IMR-90 (cell line): Measurements from ENCODE around the gene PNMA1. TPM values are rescaled to one million over a fixed set of nuclear protein-coding genes. Genes with fewer than 3 reads are reported as not detected.

Experiments used
- ATAC-seq: fragments of 200-7000 bp; cut with Tn5 transposase; 2 replicates; pipeline ENCODE4 v1.9.1; 2020; ENCODE audit warnings: low read depth, mild to moderate bottlenecking, moderate library complexity
- BruUV-seq: library from RNA; stranded (reverse); fragments of 400-500 nt; replicated peaks from 2 replicates; lab custom pipeline; 2021; lab: Mats Ljungman, UMichigan
- CTCF ChIA-PET: fragments of 300-600 bp; formaldehyde crosslinking; extraction: SDS; loops from one replicate; lab custom pipeline; 2021; ENCODE audit warnings: antibody characterized with exemption; lab: Yijun Ruan, JAX
- POLR2A ChIA-PET: fragments of 300-600 bp; sonication (Branson Sonifier 250); formaldehyde crosslinking; loops from one replicate; lab custom pipeline; 2022; ENCODE audit warnings: antibody characterized with exemption; ENCODE audit not compliant: unreplicated experiment; lab: Charles Lee
- DNase-seq: peaks from one replicate; pipeline ENCODE4 v3.0.0; 2013
- H2AFZ ChIP-seq: replicated peaks from 2 replicates; pipeline ENCODE3; 2013; ENCODE audit warnings: low read length, mild to moderate bottlenecking; ENCODE audit not compliant: poor library complexity
- H2AK5ac ChIP-seq: 2 replicates; pipeline ENCODE4 v1.6.1; 2013; ENCODE audit warnings: low read depth, low read length, inconsistent platforms
- H2AK9ac ChIP-seq: replicated peaks from 2 replicates; pipeline ENCODE3; 2013; ENCODE audit warnings: mild to moderate bottlenecking, low read depth, low read length, moderate library complexity; ENCODE audit not compliant: poor library complexity
- H2BK120ac ChIP-seq: 2 replicates; pipeline ENCODE4 v1.6.1; 2013; ENCODE audit warnings: low read depth, low read length, inconsistent platforms
- H2BK15ac ChIP-seq: 3 replicates; pipeline ENCODE4 v1.6.1; 2013; ENCODE audit warnings: low read depth, low read length, inconsistent platforms
- H2BK20ac ChIP-seq: 2 replicates; pipeline ENCODE4 v1.6.1; 2013; ENCODE audit warnings: low read depth, mild to moderate bottlenecking, inconsistent platforms, low read length, moderate library complexity
- H2BK5ac ChIP-seq: 2 replicates; pipeline ENCODE4 v1.6.1; 2013; ENCODE audit warnings: mild to moderate bottlenecking, low read depth, low read length, inconsistent platforms; ENCODE audit not compliant: poor library complexity, severe bottlenecking
- H3K14ac ChIP-seq: replicated peaks from 2 replicates; pipeline ENCODE4 v1.6.1; 2013; ENCODE audit warnings: low read depth, low read length, inconsistent platforms
- H3K18ac ChIP-seq: 2 replicates; pipeline ENCODE4 v1.6.1; 2013; ENCODE audit warnings: low read depth, low read length, control low read depth
- H3K23ac ChIP-seq: 2 replicates; pipeline ENCODE4 v1.6.1; 2013; ENCODE audit warnings: low read depth, low read length, inconsistent platforms
- H3K27ac ChIP-seq: 2 replicates; pipeline ENCODE4 v1.5.1; 2013; ENCODE audit warnings: mild to moderate bottlenecking, control low read depth, low read length; ENCODE audit not compliant: insufficient read depth
- H3K27me3 ChIP-seq: 2 replicates; pipeline ENCODE4 v1.6.1; 2013; ENCODE audit warnings: low read length; ENCODE audit not compliant: control insufficient read depth, insufficient read depth
- H3K36me3 ChIP-seq: 2 replicates; pipeline ENCODE4 v1.6.1; 2013; ENCODE audit warnings: low read length, mixed read lengths; ENCODE audit not compliant: control insufficient read depth, insufficient read depth
- H3K4ac ChIP-seq: 2 replicates; pipeline ENCODE4 v1.6.1; 2013; ENCODE audit warnings: low read depth, low read length, inconsistent platforms
- H3K4me1 ChIP-seq: 2 replicates; pipeline ENCODE4 v1.6.1; 2013; ENCODE audit warnings: low read length, mixed read lengths; ENCODE audit not compliant: control insufficient read depth, insufficient read depth
- H3K4me2 ChIP-seq: 2 replicates; pipeline ENCODE4 v1.6.1; 2013; ENCODE audit warnings: low read depth, mild to moderate bottlenecking, control low read depth, low read length, moderate library complexity
- H3K4me3 ChIP-seq: 2 replicates; pipeline ENCODE4 v1.5.1; 2013; ENCODE audit warnings: low read depth, mild to moderate bottlenecking, control low read depth, low read length, moderate library complexity; ENCODE audit not compliant: insufficient read depth
- H3K56ac ChIP-seq: 2 replicates; pipeline ENCODE4 v1.6.1; 2013; ENCODE audit warnings: low read length, inconsistent platforms; ENCODE audit not compliant: insufficient read depth; ENCODE audit errors: extremely low read depth
- H3K79me1 ChIP-seq, 2 experiments: 2 replicates each; pipeline ENCODE4 v1.6.1; 2013; ENCODE audit warnings: low read length in 2 of 2, inconsistent platforms in 1 of 2, low read depth in 1 of 2
- H3K9ac ChIP-seq: 2 replicates; pipeline ENCODE4 v1.6.1; 2013; ENCODE audit warnings: low read depth, low read length, control low read depth
- H3K9me1 ChIP-seq: 2 replicates; pipeline ENCODE4 v1.6.1; 2013; ENCODE audit warnings: low read length, inconsistent platforms; ENCODE audit not compliant: insufficient read depth
- H3K9me3 ChIP-seq: 2 replicates; pipeline ENCODE4 v1.6.1; 2013; ENCODE audit warnings: low read length; ENCODE audit not compliant: control insufficient read depth, insufficient read depth
- H4K20me1 ChIP-seq: 2 replicates; pipeline ENCODE4 v1.6.1; 2013; ENCODE audit warnings: low read length, inconsistent platforms; ENCODE audit not compliant: insufficient read depth
- H4K5ac ChIP-seq: 2 replicates; pipeline ENCODE4 v1.6.1; 2013; ENCODE audit warnings: mild to moderate bottlenecking, low read depth, low read length, control low read depth
- H4K8ac ChIP-seq, 2 experiments: 2 replicates each; pipeline ENCODE4 v1.6.1; 2013; ENCODE audit warnings: low read depth in 2 of 2, low read length in 2 of 2, control low read depth in 1 of 2, inconsistent platforms in 1 of 2
- H4K91ac ChIP-seq: 2 replicates; pipeline ENCODE4 v1.6.1; 2013; ENCODE audit warnings: low read depth, low read length, inconsistent platforms; ENCODE audit not compliant: insufficient read depth
- BHLHE40 ChIP-seq: fragments of 150-350 bp; IDR thresholded peaks from 2 replicates; pipeline ENCODE4 v1.6.1; 2016; ENCODE audit warnings: mild to moderate bottlenecking, low read depth, low read length
- CEBPB ChIP-seq: IDR thresholded peaks from 2 replicates; pipeline ENCODE4 v1.6.1; 2012; ENCODE audit warnings: low read depth, low read length, improper control_type of control experiment
- CHD1 ChIP-seq: IDR thresholded peaks from 2 replicates; pipeline ENCODE4 v1.6.1; 2012; ENCODE audit warnings: low read depth, low read length, improper control_type of control experiment
- FOS ChIP-seq: fragments of 150-350 bp; IDR thresholded peaks from 2 replicates; pipeline ENCODE4 v1.6.1; 2016; ENCODE audit warnings: low read depth, low read length
- MAFK ChIP-seq: IDR thresholded peaks from 2 replicates; pipeline ENCODE4 v1.6.1; 2012; ENCODE audit warnings: low read depth, low read length, improper control_type of control experiment
- MAZ ChIP-seq: IDR thresholded peaks from 2 replicates; pipeline ENCODE4 v1.6.1; 2012; ENCODE audit warnings: low read depth, mild to moderate bottlenecking, low read length, improper control_type of control experiment, moderate library complexity, borderline replicate concordance
- MXI1 ChIP-seq: IDR thresholded peaks from 2 replicates; pipeline ENCODE4 v1.6.1; 2012; ENCODE audit warnings: low read depth, mild to moderate bottlenecking, low read length, moderate library complexity, borderline replicate concordance
- NFE2L2 ChIP-seq: fragments of 150-350 bp; IDR thresholded peaks from 2 replicates; pipeline ENCODE4 v1.6.1; 2016; ENCODE audit warnings: low read depth, mild to moderate bottlenecking, low read length
- POLR2A ChIP-seq: IDR thresholded peaks from 2 replicates; pipeline ENCODE4 v1.6.1; 2012; ENCODE audit warnings: mild to moderate bottlenecking, low read depth, low read length
- RAD21 ChIP-seq: IDR thresholded peaks from 2 replicates; pipeline ENCODE4 v1.6.1; 2012; ENCODE audit warnings: low read length, improper control_type of control experiment
- RCOR1 ChIP-seq: IDR thresholded peaks from 2 replicates; pipeline ENCODE4 v1.6.1; 2012; ENCODE audit warnings: mild to moderate bottlenecking, low read length, improper control_type of control experiment; ENCODE audit not compliant: insufficient replicate concordance
- RFX5 ChIP-seq: IDR thresholded peaks from 2 replicates; pipeline ENCODE4 v1.8.0; 2012; ENCODE audit warnings: low read depth, mild to moderate bottlenecking, low read length, moderate library complexity
- SMC3 ChIP-seq: fragments of 150-350 bp; IDR thresholded peaks from 2 replicates; pipeline ENCODE4 v1.6.1; 2016; ENCODE audit warnings: low read depth, mild to moderate bottlenecking, antibody characterized with exemption, low read length, moderate library complexity
- WGBS, 2 experiments: methylation state at CpG; one replicate each; pipeline versions ENCODE4 v1.1.5 to v1.1.7; 2013; ENCODE audit warnings: missing lambda C conversion rate in 2 of 2; ENCODE audit not compliant: insufficient read length in 1 of 2; ENCODE audit errors: extremely low coverage in 2 of 2; 5-methylcytosine and 5-hydroxymethylcytosine counted together
- dilution Hi-C: fragments of 300-500 bp; cut with HindIII; formaldehyde crosslinking; loops from one replicate; pipeline ENCODE4 v1.14.3; 2018; ENCODE audit warnings: low sequenced_read_pairs; ENCODE audit not compliant: unreplicated experiment
- in situ Hi-C: fragments of 300-500 bp; cut with MboI; formaldehyde crosslinking; loops from 3 replicates; pipeline ENCODE4 v1.14.3; 2019; ENCODE audit warnings: low sequenced_read_pairs, inconsistent platforms, mixed read lengths
- intact Hi-C: fragments of 100-400 bp; cut with micrococcal nuclease; formaldehyde crosslinking; loops from 2 replicates; pipeline ENCODE4 v1.10.0; 2022
- polyA plus RNA-seq, 3 experiments: library from polyadenylated mRNA; depleted of rRNA; stranded (reverse); fragments of >200 nt; gene quantifications; 2 replicates each; pipeline ENCODE4 v1.2.3, GENCODE V29; 2012; ENCODE audit warnings: low replicate concordance in 1 of 3
- total RNA-seq: library from RNA; depleted of rRNA; stranded (reverse); fragments of >200 nt; gene quantifications from 2 replicates; pipeline ENCODE4 v1.2.3, GENCODE V29; 2012
- TF ChIP-seq, protein P1 (sequence below): fragments of 150-350 bp; IDR thresholded peaks from 2 replicates; pipeline ENCODE4 v1.6.1; 2016; ENCODE audit warnings: low read depth, mild to moderate bottlenecking, low read length, moderate library complexity, borderline replicate concordance
- TF ChIP-seq, protein P2 (sequence below): conservative IDR thresholded peaks from 2 replicates; pipeline ENCODE4 v1.5.1; 2012; ENCODE audit warnings: mild to moderate bottlenecking, low read depth, low read length, improper control_type of control experiment

The PNMA1 gene
- total and polyA plus RNA-seq, 2 of the 4 experiments (the other 2 are of a cell fraction): 6.5 to 28.2 TPM

DNA sequence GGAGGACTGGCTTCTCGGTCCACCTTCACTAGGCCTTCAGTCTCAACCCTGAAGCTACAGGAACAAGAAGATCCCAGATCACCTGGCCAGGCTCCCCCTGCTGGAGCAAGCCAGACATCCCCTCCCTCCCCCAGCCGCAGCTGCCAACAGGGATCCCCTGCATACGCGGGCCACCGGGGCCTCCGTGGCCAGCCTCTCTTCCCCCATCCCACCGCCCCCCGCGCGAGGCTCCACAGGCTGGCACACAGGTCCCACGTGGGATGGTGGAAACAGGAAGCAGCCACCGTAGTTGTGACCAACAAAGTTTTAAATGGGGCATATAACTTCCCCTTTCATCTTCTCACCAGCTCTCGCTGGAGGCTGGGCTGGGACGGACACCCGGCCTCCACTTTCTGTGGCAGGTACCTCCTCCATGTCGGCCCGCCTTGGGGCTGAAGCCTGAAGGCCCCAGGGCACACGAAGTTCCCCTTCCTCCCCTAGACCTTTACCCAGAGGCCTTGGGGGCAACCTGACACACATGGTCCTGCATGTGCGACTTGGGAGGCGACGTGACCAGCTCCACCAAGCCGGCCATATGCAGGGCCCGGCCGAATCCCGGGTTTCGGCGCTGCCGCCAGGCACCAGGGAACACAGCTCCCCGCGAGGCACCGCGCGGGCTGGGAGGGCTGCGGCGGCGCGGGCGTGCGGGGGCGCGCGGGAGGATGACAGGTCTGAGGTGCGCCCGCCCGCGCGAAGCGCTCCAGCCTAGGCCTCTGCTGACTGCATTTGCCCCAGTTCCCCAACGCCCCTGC, 44.4 kb upstream of the PNMA1 start:
- H3K4me3 ChIP-seq: peak overlapping the region; percentile 89
- ChIA-PET POLR2A (interaction anchor here (0.6 kb wide), 2 partner anchors 17 to 37 kb away, joined by 3 to 5 read pairs; no protein-coding TSS in a partner anchor), CTCF (interaction anchor here (0.6 to 2.1 kb wide), 6 partner anchors 9 to 69 kb away, joined by 3 to 9 read pairs (median 4); no protein-coding TSS in a partner anchor)
- H2BK20ac ChIP-seq: no peak overlapping the region
- peak overlapping the region; percentile 43; the same call in 1 of the 2 replicates for H2BK120ac ChIP-seq
- peaks cover 36 to 88% of the 10 kb centered on the region in 2 experiments for H3K79me1 ChIP-seq
- H2AK9ac ChIP-seq: peak overlapping the region; percentile 86
- peak overlapping the region; percentile 70; the same call in 1 of the 2 replicates for H4K5ac ChIP-seq
- no peaks in the 10 kb centered on the region for H3K27me3 ChIP-seq
- peak overlapping the region; percentile 67 for H3K23ac ChIP-seq
- H3K56ac ChIP-seq: no peak overlapping the region
- peak overlapping the region; percentile 85 for H3K4ac ChIP-seq
- peak overlapping the region; percentile 87 for H2AK5ac ChIP-seq
- peak overlapping the region; percentile 96 for H3K4me2 ChIP-seq
- H3K36me3 ChIP-seq: no peaks in the 10 kb centered on the region; the same call in 1 of the 2 replicates
- 6% methylated on average over 22 of the region's 49 CpGs; no CpG with 5 or more reads in 1 of the 2 experiments for WGBS, 2 experiments
- H3K27ac ChIP-seq: peak overlapping the region; percentile 97
- peak overlapping the region; percentile 66 to 74 for H4K8ac ChIP-seq
- peaks cover 50% of the 10 kb centered on the region for H3K9me1 ChIP-seq
- H4K20me1 ChIP-seq: peaks cover 67% of the 10 kb centered on the region
- H2BK5ac ChIP-seq: peak overlapping the region; percentile 90
- no peak for ATAC-seq
- H3K18ac ChIP-seq: peak overlapping the region; percentile 83
- peak overlapping the region; percentile 91 for H3K14ac ChIP-seq
- H4K91ac ChIP-seq: peak overlapping the region; percentile 83; the same call in 1 of the 2 replicates
- H2BK15ac ChIP-seq: no peak overlapping the region
- H3K9me3 ChIP-seq: no peaks in the 10 kb centered on the region
- H3K9ac ChIP-seq: peak overlapping the region; percentile 97
- H2AFZ ChIP-seq: peak overlapping the region; percentile 81
- in situ Hi-C loops: no loop called here
- DNase-seq: peak; percentile 65
- peaks cover 54% of the 10 kb centered on the region for H3K4me1 ChIP-seq
- dilution Hi-C loops: no loop called here
- intact Hi-C loops: loop anchor here (5.0 kb wide), 1 partner anchor 36 kb away; no protein-coding TSS in a partner anchor
- no TSS peak for BruUV-seq
- TF ChIP-seq MAZ (no peak), CEBPB (no peak), BHLHE40 (no peak), NFE2L2 (no peak), RCOR1 (no peak), MXI1 (0 out of 2 replicates have a peak, but pooled peaks have one; percentile 12), FOS (no peak), CHD1 (peak; percentile 28; the same call in 1 of the 2 replicates), POLR2A (no peak; the same call in none of the 2 replicates), MAFK (no peak), RFX5 (no peak), SMC3 (peak; percentile 29), RAD21 (peak; percentile 44)
- TF ChIP-seq, protein P1, sequence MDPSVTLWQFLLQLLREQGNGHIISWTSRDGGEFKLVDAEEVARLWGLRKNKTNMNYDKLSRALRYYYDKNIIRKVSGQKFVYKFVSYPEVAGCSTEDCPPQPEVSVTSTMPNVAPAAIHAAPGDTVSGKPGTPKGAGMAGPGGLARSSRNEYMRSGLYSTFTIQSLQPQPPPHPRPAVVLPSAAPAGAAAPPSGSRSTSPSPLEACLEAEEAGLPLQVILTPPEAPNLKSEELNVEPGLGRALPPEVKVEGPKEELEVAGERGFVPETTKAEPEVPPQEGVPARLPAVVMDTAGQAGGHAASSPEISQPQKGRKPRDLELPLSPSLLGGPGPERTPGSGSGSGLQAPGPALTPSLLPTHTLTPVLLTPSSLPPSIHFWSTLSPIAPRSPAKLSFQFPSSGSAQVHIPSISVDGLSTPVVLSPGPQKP: no peak
- TF ChIP-seq, protein P2, sequence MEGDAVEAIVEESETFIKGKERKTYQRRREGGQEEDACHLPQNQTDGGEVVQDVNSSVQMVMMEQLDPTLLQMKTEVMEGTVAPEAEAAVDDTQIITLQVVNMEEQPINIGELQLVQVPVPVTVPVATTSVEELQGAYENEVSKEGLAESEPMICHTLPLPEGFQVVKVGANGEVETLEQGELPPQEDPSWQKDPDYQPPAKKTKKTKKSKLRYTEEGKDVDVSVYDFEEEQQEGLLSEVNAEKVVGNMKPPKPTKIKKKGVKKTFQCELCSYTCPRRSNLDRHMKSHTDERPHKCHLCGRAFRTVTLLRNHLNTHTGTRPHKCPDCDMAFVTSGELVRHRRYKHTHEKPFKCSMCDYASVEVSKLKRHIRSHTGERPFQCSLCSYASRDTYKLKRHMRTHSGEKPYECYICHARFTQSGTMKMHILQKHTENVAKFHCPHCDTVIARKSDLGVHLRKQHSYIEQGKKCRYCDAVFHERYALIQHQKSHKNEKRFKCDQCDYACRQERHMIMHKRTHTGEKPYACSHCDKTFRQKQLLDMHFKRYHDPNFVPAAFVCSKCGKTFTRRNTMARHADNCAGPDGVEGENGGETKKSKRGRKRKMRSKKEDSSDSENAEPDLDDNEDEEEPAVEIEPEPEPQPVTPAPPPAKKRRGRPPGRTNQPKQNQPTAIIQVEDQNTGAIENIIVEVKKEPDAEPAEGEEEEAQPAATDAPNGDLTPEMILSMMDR: peak; percentile 63
